Urothelium cell line (cell line): ENCODE measurements around the gene FNDC7.
"Not testable (repeated sequence)": the region's sequence is repeated elsewhere in the genome, so short reads cannot be mapped to it uniquely, and the experiment has no call there.

Source experiments
- DNase-seq: peaks from one replicate; pipeline ENCODE4 v3.0.0; 2011; ENCODE audit warnings: low spot score, mixed read lengths
- FAIRE-seq: peaks from 2 replicates; lab custom pipeline; 2011; peaks lifted over from hg19 to GRCh38; lab: Jason Lieb, UNC

Gene FNDC7

DNA sequence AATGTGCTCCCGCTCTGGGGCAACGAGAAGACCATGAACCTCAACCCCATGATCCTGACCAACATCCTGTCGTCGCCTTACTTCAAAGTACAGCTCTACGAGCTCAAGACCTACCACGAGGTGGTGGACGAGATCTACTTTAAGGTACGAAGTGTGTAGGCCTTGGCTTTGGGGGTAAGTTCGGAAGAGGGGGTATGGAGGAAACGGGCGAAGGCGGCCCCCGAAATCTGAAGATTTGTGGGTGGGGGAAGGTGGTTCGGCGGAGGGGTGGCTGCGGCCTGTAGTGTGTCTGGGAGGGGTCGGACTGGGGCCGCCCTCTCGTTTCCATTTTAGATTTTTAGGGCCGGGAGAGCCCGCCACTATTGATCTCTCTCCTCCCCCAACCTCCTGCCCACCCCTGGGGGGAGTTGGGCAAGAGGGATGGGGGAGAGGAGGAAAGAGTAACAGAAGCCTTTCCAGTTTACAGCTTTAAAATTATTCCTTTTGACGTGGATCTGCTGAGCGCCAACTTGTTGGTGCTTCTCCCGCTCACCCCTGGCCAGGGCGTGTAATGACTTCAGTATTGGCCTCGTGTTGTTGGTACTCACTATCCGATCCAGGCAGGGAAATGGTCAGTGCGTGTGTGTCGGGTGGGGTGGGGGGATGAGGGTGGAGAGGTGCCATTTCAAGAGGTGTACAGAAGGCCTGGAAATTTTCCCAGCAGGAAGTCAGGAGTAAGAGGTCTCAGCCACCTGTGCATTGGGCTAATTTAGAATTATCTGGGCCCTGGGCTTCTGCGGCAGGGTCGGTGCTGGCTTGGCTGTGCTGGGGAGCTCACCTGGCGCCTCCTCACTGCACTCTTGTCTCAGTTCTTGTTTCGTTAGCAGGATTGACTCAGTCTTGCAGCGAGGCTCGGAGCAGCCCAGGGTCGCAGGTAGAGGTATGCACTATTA lies 19.7 kb upstream of the FNDC7 start:
- peak; percentile 39 for DNase-seq
- peak; percentile 63 for FAIRE-seq

GRCh38 chr1:108695535-108695934 lies 17.2 kb upstream of the FNDC7 start:
- no peak for FAIRE-seq
- no peak for DNase-seq

GRCh38 chr1:108699375-108700332 lies 13.1 kb upstream of the FNDC7 start:
- FAIRE-seq = no peak

DNA sequence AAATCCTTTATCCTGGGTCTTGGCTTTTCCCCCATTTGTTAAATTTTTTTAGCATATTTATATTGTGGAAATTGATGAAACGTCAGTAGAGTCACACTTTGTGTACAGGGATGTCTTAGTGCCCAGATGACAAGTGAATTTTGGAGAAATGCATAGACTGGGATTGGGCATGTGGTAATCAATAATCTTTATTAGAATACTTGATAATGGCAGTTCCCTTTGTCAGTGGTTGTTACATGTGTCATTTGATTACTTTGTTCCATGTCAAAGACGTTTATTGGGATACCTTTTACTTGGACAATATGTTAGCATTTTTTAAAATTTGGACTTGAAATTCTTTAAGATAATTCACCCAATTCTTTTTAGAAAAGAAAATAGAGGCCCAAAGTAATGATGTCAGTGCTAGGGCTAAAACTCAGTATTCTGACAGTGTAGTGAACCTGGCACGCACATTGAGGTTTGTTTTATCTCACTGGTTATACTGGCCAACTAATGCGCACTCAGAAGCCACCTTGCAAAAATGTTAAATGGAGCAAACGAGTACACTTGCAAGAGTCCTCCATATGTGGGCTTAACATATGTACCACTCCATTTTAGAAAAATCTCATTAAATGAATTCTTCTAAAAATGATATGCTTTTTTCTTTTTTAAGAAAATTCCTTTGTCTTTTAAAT lies 11.4 kb upstream of the FNDC7 start:
- no peak for FAIRE-seq
- DNase-seq = no peak

More at GRCh38 chr1:108699375-108700332, 13.1 kb upstream of the FNDC7 start:
- DNase-seq = no peak

DNA sequence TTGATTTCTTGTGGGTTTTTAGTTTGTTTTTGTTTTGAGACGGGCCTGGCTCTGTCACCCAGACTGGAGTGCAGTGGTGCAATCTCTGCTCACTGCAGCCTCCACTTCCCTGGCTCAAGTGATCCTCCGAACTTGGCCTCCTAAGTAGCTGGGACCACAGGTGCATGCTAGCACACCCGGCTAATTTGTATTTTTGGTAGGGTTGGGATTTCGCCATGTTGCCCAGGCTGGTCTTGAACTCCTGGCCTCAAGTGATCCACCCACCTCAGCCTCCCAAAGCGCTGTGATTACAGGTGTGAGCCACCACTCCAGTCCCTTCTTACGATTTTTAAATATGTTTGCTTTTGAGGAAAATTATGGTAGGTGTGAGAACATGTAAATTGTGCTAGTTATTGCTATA lies 10.6 kb upstream of the FNDC7 start:
- FAIRE-seq, DNase-seq: not testable (repeated sequence)

DNA sequence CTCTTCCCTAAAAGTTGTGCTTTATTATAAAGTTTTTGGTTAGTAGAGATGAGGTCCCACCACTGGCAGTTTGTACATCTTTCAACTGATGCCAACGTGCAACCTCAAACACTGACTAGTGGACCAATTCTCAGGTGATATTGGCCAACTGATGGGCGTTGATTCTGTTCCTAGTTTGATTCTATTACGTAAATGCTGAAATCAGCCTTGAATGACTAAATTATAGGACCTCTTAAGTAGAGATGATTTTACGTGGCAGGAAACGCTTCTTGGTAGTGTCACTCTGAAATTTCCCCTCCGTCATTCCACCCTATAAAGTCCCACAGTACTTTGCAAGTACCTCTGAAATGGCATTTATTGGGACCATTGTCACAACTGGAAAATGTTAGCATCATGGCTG lies 8.8 kb upstream of the FNDC7 start:
- DNase-seq (no peak), FAIRE-seq (no peak)

DNA sequence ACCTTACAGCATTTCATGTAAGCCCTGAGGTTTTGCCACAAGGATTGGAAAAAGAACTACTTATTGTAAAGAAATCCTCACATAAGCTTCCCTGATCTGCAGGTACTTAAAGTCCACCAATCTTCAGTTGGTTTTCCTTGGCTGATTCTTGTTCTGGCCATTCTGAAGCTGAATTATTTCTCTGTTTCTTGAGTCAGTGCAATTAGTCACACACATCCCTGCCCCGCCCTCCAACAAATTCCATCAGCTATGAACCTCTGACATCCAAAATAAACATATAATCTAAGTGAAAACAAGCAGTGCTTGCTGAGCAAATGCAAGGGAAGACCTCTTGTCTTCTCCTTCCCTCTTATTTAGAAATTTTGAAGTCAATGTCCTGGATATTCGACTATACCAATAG lies 8.2 kb upstream of the FNDC7 start:
- FAIRE-seq (no peak), DNase-seq (peak; percentile 33)

DNA sequence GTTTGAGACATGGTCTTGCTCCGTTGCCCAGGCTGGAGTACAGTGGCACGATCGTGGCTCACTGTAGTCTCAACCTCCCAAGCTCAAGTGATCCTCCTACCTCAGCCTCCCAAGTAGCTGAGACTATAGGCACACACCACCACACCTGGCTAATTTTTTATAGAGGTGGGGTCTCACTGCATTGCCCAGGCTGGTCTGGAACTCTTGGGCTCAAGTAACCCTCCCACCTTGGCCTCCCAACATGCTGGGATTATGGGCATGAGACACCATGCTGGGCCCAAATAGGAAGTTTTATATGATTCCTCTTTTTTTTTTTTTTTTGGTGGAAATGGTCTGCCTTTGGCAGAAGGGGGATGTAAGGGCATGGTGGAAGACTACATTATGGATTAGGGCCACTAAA lies 6.1 kb upstream of the FNDC7 start:
- DNase-seq (no peak), FAIRE-seq (no peak)

DNA sequence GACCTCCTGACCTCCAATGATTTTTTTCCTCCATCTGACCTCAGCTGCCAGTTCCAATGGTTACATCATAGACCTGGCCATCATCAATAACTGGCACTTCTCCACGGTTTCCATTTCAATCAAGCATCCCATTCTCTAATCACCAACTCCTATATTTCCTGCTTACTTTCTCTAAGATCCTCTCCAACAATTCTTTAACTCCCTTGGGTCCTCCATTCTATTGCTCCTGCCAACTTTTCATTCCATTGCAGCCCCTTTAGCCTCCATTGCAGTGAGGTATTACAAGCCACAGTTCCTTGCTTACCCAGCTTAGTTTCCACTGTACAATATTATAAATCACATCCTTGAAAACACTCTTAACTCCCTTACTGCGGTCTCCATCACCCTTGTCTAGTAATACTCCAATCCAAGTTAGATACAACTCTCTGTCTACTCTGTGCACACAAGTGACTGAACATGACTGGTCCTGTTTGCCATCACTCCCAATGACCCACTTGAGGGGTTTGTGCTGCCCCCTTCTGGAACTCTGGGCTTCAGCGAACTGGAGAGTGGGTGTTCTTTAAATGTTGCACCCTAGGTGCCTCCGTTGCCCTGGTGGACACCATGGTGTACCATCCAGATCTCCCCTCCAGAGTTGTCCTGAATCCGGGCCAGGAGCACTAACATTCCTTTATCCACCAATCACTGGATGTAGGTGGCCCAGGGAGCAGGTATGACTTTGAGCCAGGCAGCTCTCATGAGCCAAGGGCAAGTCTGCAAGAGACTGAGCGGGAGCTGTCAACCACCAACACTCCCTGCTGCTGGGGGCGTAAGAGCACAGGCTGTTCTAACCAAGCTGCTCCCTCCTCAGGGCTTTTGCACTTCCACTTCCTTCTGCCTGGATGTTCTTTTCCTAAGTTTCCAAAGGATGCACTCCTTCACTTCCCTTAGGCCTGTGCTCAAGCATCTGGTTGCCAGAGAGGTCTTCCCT lies 3.7 kb upstream of the FNDC7 start:
- FAIRE-seq (peak; percentile 42), DNase-seq (no peak)

- no peak for FAIRE-seq
These were observed 3.2 kb downstream of the FNDC7 start for GRCh38 chr1:108715932-108716331.

GRCh38 chr1:108716437-108717230 lies 3.9 kb downstream of the FNDC7 start:
- FAIRE-seq (no peak), DNase-seq (no peak)

More at GRCh38 chr1:108715932-108716331, 3.2 kb downstream of the FNDC7 start:
- DNase-seq = no peak

DNA sequence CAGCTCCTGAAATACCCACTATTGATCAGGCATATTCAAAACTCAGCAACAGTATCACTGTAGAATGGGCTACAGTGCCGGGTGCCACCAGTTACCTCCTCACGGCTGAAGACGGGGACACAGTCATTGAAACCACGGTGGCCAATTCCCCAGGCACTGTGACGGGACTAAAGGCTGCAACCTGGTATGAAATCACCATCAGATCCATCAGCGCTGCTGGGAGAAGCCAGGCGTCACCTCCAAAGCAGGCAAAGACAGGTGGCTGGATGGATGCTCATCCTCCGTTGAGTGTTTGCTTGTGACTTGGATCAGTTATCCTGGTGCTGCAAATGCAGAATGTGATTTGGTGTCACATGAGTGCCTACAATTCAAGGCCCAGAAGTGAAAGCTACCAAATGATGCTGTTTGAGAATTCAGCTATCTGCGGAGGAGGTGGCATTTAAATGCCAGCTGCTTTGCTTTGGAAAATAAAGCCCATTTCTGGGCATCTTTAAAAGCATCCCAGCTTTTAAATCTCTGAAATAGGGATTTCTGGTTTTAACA lies 5.1 kb downstream of the FNDC7 start:
- FAIRE-seq (no peak), DNase-seq (no peak)

- FAIRE-seq (no peak), DNase-seq (no peak)
These were observed 6.4 kb downstream of the FNDC7 start for GRCh38 chr1:108718927-108719655.

DNA sequence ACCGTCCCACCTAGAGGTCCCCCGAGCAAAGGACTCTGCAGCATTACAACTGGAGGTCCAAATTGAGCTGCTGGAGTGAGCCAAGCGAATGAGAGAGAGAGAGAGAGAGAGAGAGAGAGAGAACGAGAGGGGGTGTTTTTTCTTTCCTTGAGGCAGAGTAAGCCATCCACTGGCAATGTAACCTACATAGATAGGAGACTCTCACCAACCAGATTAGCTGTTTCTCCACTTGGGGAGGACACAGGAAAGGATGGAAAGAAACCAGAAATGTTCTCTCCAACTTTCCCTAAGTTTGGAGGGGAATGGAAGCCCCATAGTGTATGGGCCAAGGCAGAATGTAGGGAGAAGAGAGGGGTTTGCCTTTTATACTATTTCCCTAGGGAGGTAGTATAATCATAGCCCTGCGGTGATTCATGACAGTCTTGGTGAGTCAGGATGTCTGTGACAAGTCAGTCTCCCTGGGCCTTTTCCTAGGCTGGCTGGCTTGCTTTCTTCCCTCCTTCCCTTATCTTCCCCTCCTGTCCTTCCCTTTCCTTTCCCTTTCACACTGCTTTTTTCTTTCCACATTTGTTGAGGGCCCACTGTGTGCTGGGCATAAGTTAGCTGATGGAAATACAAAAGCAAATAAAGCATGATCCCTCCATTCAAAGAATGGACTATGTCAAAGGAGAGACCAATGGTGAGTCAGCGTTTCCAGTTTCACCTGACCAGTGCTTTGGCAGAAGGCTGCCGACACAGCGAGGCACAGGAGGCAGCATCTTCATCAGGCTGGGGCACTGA lies 7.1 kb downstream of the FNDC7 start:
- FAIRE-seq (no peak), DNase-seq (peak; percentile 90)

DNA sequence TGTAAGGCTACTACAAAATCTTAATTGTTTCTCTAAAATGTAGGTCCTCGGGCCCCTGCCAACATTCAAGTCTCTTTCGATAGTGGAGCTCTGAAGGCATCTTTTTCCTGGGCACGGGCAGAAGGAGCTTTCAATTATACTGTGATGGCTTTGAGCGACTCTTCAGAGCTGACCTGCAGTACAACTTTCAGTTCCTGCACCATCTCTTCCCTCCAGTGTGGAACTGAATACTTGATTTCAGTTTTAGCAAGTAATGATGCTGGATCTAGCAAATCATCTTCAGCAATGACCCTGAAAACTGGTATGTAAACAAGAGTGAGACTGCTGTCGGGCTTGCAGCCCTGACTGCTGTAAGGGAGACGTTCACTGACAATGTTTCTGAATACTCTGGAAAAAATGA lies 9.6 kb downstream of the FNDC7 start:
- no peak for FAIRE-seq
- no peak for DNase-seq

GRCh38 chr1:108725906-108726305 lies 13.2 kb downstream of the FNDC7 start:
- DNase-seq = no peak
- no peak for FAIRE-seq

- DNase-seq (no peak), FAIRE-seq (no peak)
These were observed 15.7 kb downstream of the FNDC7 start for GRCh38 chr1:108728327-108728923.
